Measurements from ENCODE around the gene LRRFIP1.

Gene LRRFIP1

DNA sequence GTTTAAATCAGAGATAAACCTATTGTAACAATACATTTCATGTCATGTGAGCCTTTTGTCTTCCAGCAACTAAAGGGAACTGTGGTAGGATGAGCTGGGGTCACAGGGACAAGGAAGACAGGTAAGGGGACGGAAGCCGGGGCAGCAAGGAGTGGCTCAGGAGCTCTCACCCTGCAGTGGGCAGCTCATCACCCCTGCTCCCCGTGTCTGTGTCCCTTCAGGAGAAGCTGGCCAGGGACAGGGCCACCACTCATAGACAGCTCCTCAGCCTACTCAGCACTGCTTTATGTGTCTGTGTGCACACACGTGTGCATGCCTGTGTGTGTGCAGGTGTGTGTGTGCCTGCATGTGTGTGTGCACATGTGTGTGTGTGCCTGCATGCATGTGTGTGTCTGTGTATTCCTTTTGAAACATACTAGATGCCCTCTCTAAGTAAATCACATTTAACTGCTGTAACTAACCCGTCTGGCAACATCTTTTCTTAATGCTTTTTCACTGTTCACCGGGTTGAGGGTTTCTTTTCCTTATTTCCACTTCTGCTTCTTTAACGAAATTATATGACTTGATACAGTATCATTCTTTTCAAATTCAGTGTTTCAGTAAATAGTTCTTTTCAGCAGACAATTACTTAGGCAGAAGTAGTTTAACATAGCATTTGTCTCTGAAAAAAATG is 44.2 kb downstream of the LRRFIP1 start:
- no peak overlapping the region for H3K4me3 ChIP-seq (ENCODE audit: low read depth, low read length)
- TF ChIP-seq, protein P1, sequence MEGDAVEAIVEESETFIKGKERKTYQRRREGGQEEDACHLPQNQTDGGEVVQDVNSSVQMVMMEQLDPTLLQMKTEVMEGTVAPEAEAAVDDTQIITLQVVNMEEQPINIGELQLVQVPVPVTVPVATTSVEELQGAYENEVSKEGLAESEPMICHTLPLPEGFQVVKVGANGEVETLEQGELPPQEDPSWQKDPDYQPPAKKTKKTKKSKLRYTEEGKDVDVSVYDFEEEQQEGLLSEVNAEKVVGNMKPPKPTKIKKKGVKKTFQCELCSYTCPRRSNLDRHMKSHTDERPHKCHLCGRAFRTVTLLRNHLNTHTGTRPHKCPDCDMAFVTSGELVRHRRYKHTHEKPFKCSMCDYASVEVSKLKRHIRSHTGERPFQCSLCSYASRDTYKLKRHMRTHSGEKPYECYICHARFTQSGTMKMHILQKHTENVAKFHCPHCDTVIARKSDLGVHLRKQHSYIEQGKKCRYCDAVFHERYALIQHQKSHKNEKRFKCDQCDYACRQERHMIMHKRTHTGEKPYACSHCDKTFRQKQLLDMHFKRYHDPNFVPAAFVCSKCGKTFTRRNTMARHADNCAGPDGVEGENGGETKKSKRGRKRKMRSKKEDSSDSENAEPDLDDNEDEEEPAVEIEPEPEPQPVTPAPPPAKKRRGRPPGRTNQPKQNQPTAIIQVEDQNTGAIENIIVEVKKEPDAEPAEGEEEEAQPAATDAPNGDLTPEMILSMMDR (IDR thresholded peaks at IDR 0.05; ENCODE audit: insufficient read depth, low read depth, low read length, missing control alignments), result no peak
- DNase-seq (ENCODE audit: low read depth), result no peak

DNA sequence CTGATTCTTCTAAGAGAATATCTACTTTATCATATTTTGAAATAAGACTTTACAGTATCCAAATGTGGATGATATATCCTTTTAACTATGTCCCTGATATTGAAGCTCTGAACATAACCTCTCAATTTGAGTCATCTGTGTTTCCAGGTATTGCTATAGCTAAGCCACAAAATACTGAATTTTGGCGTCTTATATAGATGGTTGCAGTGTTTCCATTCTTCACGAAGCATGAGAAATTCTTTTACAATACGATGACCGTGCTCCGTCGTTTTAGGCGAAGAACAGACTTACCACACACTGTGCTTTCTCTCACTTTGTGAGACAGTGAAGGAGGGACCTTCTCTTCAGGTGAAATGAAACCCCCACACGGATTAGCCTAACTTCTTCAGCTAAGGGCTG is 45.3 kb downstream of the LRRFIP1 start:
- no peak overlapping the region for H3K4me3 ChIP-seq (ENCODE audit: low read depth, low read length)
- no peak for DNase-seq (ENCODE audit: low read depth)
- TF ChIP-seq, protein P1 (IDR thresholded peaks at IDR 0.05; ENCODE audit: insufficient read depth, low read depth, low read length, missing control alignments), result no peak

DNA sequence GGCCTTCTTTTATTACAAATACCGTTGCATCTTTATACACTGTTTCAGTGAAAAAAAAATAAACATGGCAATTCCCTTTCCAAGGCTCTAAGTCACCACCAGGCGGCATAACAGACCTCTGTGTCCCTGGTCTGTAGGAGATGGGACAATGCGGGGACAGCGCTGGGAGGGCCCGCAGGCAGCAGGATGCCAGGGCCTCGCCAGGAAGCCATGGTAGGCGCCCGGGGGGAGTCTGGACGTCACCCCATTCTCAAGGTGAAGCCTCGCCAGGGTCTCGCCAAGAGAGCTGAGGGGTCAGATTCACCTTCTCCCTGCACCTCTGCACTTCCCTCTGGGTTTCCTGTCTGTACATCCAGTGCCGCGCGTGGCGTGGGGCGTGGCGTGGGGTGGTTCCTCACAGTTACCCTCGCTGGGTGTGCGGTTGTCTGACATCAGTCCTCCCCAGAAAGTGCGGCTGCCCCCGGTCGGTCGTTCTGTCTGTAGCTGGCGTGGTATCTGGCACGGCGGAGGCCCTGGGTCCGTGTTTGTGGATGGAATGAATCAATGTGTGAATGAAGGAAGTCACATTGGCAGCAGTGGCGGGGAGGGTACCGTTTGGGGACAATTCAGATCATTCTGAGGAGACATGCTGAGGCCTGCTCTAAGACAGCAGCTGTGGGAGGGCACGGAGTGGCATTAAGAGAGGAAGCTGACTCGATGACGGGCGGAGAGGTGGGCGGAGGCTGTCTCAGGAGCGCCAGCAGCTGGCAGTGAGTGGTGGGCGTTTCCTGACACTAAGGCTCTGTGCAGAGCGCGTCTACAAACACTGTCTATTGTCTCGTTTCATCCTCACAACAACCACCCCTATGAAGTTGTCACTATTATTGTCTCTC is 46.0 kb downstream of the LRRFIP1 start:
- TF ChIP-seq, protein P1 (IDR thresholded peaks at IDR 0.05; ENCODE audit: insufficient read depth, low read depth, low read length, missing control alignments), result peak; percentile 77
- DNase-seq (ENCODE audit: low read depth), result peak; percentile 80
- H3K4me3 ChIP-seq (ENCODE audit: low read depth, low read length), result peak overlapping the region; percentile 41

DNA sequence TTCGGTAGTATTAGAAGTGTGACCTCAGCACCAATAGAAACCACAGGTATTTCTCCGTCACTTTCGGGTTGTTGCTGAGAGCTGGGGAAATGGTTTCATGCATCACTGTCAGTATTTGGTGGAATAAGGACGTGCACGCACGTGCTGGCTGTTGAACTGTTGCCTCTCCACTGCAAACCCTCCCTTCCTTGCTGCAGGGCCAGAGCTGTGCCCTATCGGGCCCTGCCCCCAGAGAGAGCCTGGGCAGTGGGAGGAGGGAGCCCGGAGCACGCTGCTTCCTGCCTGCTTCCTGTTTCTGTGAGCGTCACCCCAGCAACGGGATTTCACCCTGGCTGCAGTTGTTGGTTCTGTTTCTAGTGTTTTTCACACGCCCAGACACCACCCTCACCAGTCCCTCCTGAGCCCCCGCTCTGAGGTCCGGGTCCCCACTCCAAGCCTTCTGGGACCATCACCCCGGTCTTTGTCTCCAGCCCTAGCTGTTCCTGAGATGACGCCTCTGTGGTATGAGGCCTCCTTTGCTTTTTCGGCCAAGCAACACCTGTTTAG is 47.4 kb downstream of the LRRFIP1 start:
- peak; percentile 90 for DNase-seq (ENCODE audit: low read depth)
- peak overlapping the region; percentile 35 for H3K4me3 ChIP-seq (ENCODE audit: low read depth, low read length)
- TF ChIP-seq, protein P1 (IDR thresholded peaks at IDR 0.05; ENCODE audit: insufficient read depth, low read depth, low read length, missing control alignments), result no peak

DNA sequence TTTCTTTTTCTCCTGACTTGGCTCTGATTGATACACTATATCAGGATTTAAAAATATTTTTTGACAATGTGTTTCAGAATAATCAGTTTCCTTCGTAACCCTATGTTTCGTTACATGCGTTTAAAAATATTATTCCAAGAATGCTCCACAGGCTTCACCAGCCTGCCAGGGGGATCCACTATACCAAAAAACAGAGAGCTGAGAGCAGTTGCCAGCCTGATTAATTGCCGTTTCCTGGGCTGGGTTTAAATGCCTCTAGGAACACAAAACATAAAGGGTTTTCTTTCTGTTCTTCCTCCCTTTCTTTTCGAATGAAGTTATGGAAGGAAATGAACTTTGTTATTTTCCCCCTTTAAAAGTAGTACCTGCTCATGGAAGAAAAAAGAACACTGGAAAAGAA is 47.9 kb downstream of the LRRFIP1 start:
- TF ChIP-seq, protein P1 (IDR thresholded peaks at IDR 0.05; ENCODE audit: insufficient read depth, low read depth, low read length, missing control alignments), result no peak
- peak overlapping the region; percentile 35 for H3K4me3 ChIP-seq (ENCODE audit: low read depth, low read length)
- no peak for DNase-seq (ENCODE audit: low read depth)

DNA sequence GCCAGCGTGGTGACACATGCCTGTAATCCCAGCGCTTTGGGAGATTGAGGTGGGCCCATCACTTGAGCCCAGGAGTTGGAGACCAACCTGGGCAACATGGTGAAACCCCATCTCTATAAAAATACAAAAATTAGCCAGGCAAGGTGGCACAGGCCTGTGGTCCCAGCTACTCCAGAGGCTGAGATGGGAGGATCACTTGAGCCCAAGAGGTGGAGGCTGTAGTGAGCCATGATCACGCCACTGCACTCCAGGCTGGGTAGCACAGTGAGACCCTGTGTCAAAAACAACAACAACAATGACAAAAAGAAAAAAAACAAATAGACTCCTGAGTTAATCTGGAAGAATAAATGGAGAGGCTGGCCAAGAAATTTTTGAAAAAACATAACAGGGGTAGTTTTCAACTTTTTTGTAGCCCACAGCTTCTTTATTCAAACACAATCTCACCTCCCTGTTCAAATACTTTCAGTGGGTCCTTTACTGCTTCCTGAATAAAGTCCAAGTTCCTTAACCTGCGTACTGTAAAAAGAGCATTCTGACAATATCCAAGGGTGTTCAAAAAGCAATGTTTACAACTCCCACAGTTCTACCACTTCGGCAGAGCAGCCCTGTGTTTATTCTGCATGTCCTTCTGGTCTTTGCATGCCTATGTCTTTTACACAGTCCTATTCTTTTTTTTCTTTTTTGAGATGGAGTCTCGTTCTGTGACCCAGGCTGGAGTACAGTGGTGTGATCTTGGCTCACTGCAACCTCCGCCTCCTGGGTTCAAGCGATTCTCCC is 53.5 kb downstream of the LRRFIP1 start:
- TF ChIP-seq, protein P1 (IDR thresholded peaks at IDR 0.05; ENCODE audit: insufficient read depth, low read depth, low read length, missing control alignments), result no peak
- no peak for DNase-seq (ENCODE audit: low read depth)
- no peak overlapping the region for H3K4me3 ChIP-seq (ENCODE audit: low read depth, low read length)
